Spleen (tissue), 11 donors: ENCODE results near the gene FAM53B. TPM values are rescaled to one million over a fixed set of nuclear protein-coding genes. Genes with fewer than 3 reads are reported as not detected.

Source experiments
- DNase-seq: peaks from one replicate; pipeline ENCODE4 v3.0.0-alpha.2; 2020
- H3K27ac ChIP-seq, 8 donors: fragments of 200-600 bp; sonication (generic) in 7 of 8; 1 replicate in 4 of 8; 2 replicates in 4 of 8; pipeline versions ENCODE4 v1.5.0 to v1.8.0; 2016 to 2021; ENCODE audit warnings: inconsistent platforms in 4 of 8, mild to moderate bottlenecking in 4 of 8, moderate library complexity in 1 of 8
- H3K27me3 ChIP-seq, 7 donors: fragments of 200-600 bp; sonication (generic) in 6 of 7; replicated peaks in 1 of 7; 1 replicate in 4 of 7; 2 replicates in 3 of 7; pipeline versions ENCODE4 v1.5.0 to v1.8.0; 2016 to 2021; ENCODE audit warnings: inconsistent platforms in 3 of 7, mild to moderate bottlenecking in 1 of 7
- H3K36me3 ChIP-seq, 6 donors: fragments of 200-600 bp; sonication (generic) in 5 of 6; 1 replicate in 4 of 6; 2 replicates in 2 of 6; pipeline versions ENCODE4 v1.5.0 to v1.8.0; 2016 to 2021; ENCODE audit warnings: inconsistent platforms in 2 of 6
- H3K4me1 ChIP-seq, 6 donors: fragments of 200-600 bp; sonication (generic) in 5 of 6; 1 replicate in 3 of 6; 2 replicates in 3 of 6; pipeline versions ENCODE4 v1.5.0 to v1.8.0; 2016 to 2021; ENCODE audit warnings: inconsistent platforms in 3 of 6
- H3K4me3 ChIP-seq, 8 donors: fragments of 200-600 bp; sonication (generic) in 7 of 8; 1 replicate in 4 of 8; 2 replicates in 4 of 8; pipeline versions ENCODE4 v1.5.0 to v1.8.0; 2016 to 2021; ENCODE audit warnings: inconsistent platforms in 4 of 8, mild to moderate bottlenecking in 4 of 8, moderate library complexity in 2 of 8
- H3K9me3 ChIP-seq, 8 donors: fragments of 200-600 bp; sonication (generic) in 7 of 8; 1 replicate in 4 of 8; 2 replicates in 4 of 8; pipeline versions ENCODE4 v1.5.0 to v1.8.0; 2016 to 2021; ENCODE audit warnings: inconsistent platforms in 4 of 8
- POLR2A ChIP-seq, 3 donors: fragments of 450-650 bp; IDR thresholded peaks; one replicate each; pipeline ENCODE4 v1.5.1; 2017; ENCODE audit warnings: antibody characterized with exemption in 3 of 3, mild to moderate bottlenecking in 1 of 3
- POLR2AphosphoS5 ChIP-seq, 3 donors: sonication (generic); formaldehyde crosslinking; IDR thresholded peaks; one replicate each; pipeline ENCODE4 v1.5.1; 2017; ENCODE audit warnings: antibody characterized with exemption in 3 of 3
- WGBS, 5 donors: extraction: QIAGEN DNeasy Blood & Tissue Kit in 3 of 5; methylation state at CpG; one replicate each; pipeline versions ENCODE4 v1.1.5 to v1.1.7; 2013 to 2018; 5-methylcytosine and 5-hydroxymethylcytosine counted together
- intact Hi-C: fragments of 100-400 bp; cut with DNase I; formaldehyde crosslinking; loops from one replicate; pipeline ENCODE4 v1.15.0; 2023; ENCODE audit warnings: low total_unique reads
- polyA plus RNA-seq, 3 donors: library from polyadenylated mRNA; stranded (reverse); fragments of 200-250 nt; gene quantifications; one replicate each; pipeline ENCODE4 v1.2.1, GENCODE V29; 2013
- total RNA-seq, 7 donors: library from RNA; depleted of rRNA in 3 of 7; stranded (reverse); fragments of >200 nt in 3 of 7; fragmentation: NEBNext Ultra II Directional in 4 of 7; extraction: Animal tissue kit (Norgen Biotek cat#: 25700) in 4 of 7; gene quantifications; one replicate each; pipeline versions ENCODE4 v1.1.0 to v1.2.1, GENCODE V29; 2016 to 2021
- TF ChIP-seq, protein P1 (sequence below), 11 experiments: fragments of 200-600 bp in 7 of 11; fragments of 450-650 bp in 4 of 11; sonication (generic) in 4 of 11; IDR thresholded peaks in 8 of 11; conservative IDR thresholded peaks in 3 of 11; 1 replicate in 7 of 11; 2 replicates in 4 of 11; pipeline versions ENCODE4 v1.4.0 to v1.8.0; 2016 to 2021; ENCODE audit warnings: antibody characterized with exemption in 11 of 11, inconsistent platforms in 4 of 11, mild to moderate bottlenecking in 1 of 11
- donor health status: healthy with polysubstance abuse.
- donor health status: DM: no; HTN: no; CAD: no; lungs with moderate emphysema.
- donor health status: DM: no; HTN: no; CAD: no.
- donor health status: Bipolar disorder and iron deficiency.
- donor health status: healthy.
- donor health status: DM: no; HTN: no; CAD: no.
- donor health status: DM: yes; HTN: yes; CAD: no.

FAM53B gene
- total and polyA plus RNA-seq, 10 donors = 13.3 to 94.0 (median 56.2) TPM

DNA sequence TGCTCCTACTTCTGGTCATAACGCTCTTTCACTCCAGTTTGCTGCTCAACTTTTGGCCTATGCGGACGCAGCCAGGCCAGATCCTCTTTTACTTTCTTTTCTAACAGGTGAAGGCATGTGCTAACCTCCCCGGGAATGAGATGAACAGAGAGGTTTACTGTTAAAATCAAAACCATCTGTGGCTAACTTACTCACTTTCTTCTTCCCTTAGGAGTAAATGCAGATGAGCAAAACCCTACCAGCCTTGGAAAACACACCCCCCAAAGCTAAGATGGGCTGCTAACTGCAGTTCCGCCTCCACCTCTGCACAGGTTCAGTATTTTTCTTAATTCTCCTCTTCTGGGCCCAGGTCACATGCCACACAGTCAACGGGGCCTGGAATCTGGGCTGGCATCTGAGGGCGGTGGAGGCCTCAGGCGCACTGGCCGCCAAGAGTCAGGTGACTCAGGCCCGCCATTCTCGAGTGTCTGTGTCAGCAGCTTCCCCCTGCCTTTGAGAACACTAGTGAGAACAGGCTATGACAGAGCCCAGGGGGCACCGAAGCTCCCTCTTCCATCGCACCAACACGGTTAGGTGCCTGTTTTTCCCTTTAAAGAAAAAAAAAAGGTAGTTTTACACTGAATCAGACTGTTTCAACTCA, 11.1 kb downstream of the FAM53B start:
- peaks cover 88 to 100% (median 100%) of the 10 kb centered on the region in 6 donors for H3K4me1 ChIP-seq
- no peaks in the 10 kb centered on the region for H3K9me3 ChIP-seq
- peaks cover 0 to 39% (median 0%) of the 10 kb centered on the region in 6 donors for H3K36me3 ChIP-seq
- TF ChIP-seq POLR2A (IDR thresholded peaks at IDR 0.05) (no peak), POLR2AphosphoS5 (IDR thresholded peaks at IDR 0.05) (peak; percentile 32 to 64 (median 54))
- TF ChIP-seq, protein P1, sequence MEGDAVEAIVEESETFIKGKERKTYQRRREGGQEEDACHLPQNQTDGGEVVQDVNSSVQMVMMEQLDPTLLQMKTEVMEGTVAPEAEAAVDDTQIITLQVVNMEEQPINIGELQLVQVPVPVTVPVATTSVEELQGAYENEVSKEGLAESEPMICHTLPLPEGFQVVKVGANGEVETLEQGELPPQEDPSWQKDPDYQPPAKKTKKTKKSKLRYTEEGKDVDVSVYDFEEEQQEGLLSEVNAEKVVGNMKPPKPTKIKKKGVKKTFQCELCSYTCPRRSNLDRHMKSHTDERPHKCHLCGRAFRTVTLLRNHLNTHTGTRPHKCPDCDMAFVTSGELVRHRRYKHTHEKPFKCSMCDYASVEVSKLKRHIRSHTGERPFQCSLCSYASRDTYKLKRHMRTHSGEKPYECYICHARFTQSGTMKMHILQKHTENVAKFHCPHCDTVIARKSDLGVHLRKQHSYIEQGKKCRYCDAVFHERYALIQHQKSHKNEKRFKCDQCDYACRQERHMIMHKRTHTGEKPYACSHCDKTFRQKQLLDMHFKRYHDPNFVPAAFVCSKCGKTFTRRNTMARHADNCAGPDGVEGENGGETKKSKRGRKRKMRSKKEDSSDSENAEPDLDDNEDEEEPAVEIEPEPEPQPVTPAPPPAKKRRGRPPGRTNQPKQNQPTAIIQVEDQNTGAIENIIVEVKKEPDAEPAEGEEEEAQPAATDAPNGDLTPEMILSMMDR (IDR thresholded peaks at IDR 0.05 in 8 of 11, conservative IDR thresholded peaks at IDR 0.05 in 3 of 11) = no peak
- H3K27me3 ChIP-seq = no peaks in the 10 kb centered on the region
- 53 to 65% (median 55%) methylated on average over 13 to 14 of the region's 14 CpGs for WGBS, 5 donors
- peak overlapping the region; percentile 71 to 95 (median 87) for H3K27ac ChIP-seq
- intact Hi-C loops = no loop called here
- H3K4me3 ChIP-seq = peak overlapping the region in 2 of 8 donors; percentile 13 to 19
- DNase-seq = peak; percentile 87

DNA sequence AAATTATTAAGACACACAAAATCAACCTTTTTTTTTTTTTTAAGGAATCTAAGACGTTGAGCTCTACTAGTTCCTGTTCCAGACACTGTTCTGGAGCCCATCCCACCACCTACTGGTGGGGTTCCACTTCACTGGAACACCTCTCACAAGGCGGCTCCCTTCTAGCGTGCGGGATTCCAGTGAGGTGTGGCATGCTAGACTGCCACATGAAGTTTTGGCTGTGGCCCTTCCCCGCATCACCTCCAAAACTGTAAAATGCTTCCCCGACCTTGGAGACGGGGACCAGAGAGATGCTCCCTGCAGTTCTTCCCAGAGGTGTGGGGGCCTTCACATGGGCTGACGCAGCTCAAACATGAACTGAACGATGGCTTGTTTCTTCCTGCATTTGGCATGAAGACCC, 12.6 kb downstream of the FAM53B start:
- TF ChIP-seq, protein P1 (IDR thresholded peaks at IDR 0.05 in 8 of 11, conservative IDR thresholded peaks at IDR 0.05 in 3 of 11) = no peak
- no peak for TF ChIP-seq POLR2AphosphoS5 (IDR thresholded peaks at IDR 0.05)
- TF ChIP-seq POLR2A (IDR thresholded peaks at IDR 0.05) = no peak
- Histone ChIP-seq H3K4me1 (peaks cover 85 to 100% (median 100%) of the 10 kb centered on the region in 6 donors), H3K27me3 (no peaks in the 10 kb centered on the region), H3K4me3 (no peak overlapping the region), H3K27ac (peak overlapping the region; percentile 71 to 95 (median 87)), H3K36me3 (peaks cover 0 to 37% (median 0%) of the 10 kb centered on the region in 6 donors), H3K9me3 (no peaks in the 10 kb centered on the region)
- 87 to 92% (median 87%) methylated on average over 9 of the region's 9 CpGs for WGBS, 5 donors
- intact Hi-C loops = no loop called here
- DNase-seq = peak; percentile 73

DNA sequence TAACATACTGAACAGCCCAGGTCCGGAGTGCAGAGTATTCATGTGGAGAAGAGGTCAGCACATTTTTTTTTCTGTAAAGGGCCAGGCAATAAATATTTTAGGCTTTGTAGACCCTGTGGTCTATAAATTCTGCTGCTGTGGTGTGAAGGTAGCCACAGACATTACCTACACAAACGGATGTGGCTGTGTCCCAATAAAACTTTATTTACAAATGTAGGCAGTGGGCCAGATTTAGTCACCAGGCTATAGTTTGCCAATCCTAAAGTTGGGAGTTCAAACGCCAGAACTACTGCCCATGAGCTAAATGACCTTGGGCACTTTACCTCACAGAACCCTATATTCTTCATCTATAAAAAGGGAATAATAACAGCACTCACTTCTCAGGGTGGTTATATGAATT, 13.4 kb downstream of the FAM53B start:
- H3K27me3 ChIP-seq = no peaks in the 10 kb centered on the region
- peaks cover 77 to 100% (median 99%) of the 10 kb centered on the region in 6 donors for H3K4me1 ChIP-seq
- no peak for DNase-seq
- peaks cover 0 to 35% (median 0%) of the 10 kb centered on the region in 6 donors for H3K36me3 ChIP-seq
- no peaks in the 10 kb centered on the region for H3K9me3 ChIP-seq
- H3K4me3 ChIP-seq = no peak overlapping the region
- 70 to 84% (median 78%) methylated on average over 3 of the region's 3 CpGs for WGBS, 5 donors
- intact Hi-C loops = no loop called here
- peak overlapping the region; percentile 16 to 95 (median 87) for H3K27ac ChIP-seq
- TF ChIP-seq POLR2A (IDR thresholded peaks at IDR 0.05) (no peak), POLR2AphosphoS5 (IDR thresholded peaks at IDR 0.05) (no peak)
- TF ChIP-seq, protein P1 (IDR thresholded peaks at IDR 0.05 in 8 of 11, conservative IDR thresholded peaks at IDR 0.05 in 3 of 11) = no peak

DNA sequence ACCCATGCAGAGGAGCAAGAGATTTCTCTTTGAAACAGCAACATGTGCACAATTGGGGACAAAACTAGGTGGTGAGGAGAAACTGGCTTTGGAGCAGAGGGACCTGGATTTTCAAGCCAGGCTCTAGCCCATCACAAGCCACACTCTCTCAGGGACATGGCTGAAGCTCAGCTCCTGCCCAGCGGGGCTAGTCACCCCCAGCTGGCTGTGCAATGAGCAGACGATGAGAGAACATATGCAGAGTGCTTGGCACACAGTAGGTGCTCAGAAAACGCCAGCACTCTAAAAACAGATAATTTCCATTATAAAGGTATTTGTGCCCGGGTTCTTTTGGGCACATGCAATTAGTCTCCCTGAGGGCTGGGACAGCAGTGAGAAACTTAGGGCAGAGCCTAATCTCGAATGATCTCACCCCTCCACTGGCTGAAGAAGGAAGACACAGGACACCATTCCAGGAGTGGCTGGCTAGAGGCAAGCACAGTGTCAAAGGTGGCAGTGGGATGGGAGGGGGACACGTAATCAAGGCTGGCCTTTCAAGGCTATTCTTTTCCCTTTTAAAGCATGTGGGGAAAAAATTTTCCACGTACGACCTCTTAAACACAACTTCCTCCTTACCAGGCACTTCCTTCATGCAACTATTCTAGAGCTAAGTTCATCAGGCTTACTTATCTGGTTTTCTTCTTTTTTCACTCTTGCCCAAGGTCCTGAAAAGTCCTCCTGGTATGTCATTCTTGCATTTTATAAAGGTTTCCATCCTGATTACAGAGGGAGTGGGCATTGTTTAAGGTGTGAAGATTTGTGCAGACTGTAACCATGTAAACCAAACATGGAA, 15.1 kb downstream of the FAM53B start:
- Histone ChIP-seq H3K4me1 (peaks cover 76 to 100% (median 99%) of the 10 kb centered on the region in 6 donors), H3K27me3 (no peaks in the 10 kb centered on the region), H3K36me3 (peaks cover 0 to 38% (median 0%) of the 10 kb centered on the region in 6 donors), H3K4me3 (peak overlapping the region in 1 of 8 donors; percentile 47), H3K9me3 (no peaks in the 10 kb centered on the region), H3K27ac (peak overlapping the region; percentile 63 to 95 (median 86))
- WGBS, 5 donors = 38 to 40% (median 39%) methylated on average over 8 of the region's 8 CpGs
- intact Hi-C loops = no loop called here
- peak; percentile 64 for DNase-seq
- TF ChIP-seq, protein P1 (IDR thresholded peaks at IDR 0.05 in 8 of 11, conservative IDR thresholded peaks at IDR 0.05 in 3 of 11) = no peak
- TF ChIP-seq POLR2AphosphoS5 (IDR thresholded peaks at IDR 0.05) = peak in 2 of 3 donors; percentile 4 to 50
